ENCODE measurements around the gene ERG. TPM values are rescaled to one million over a fixed set of nuclear protein-coding genes. Genes with fewer than 3 reads are reported as not detected.

The ERG gene
- total RNA-seq, 2 donors from 2014 or later = 0.07 TPM; not detected in 1

GRCh38 chr21:38385427-38386175 is 112.7 kb downstream of the ERG start:
- Mint-ChIP-seq H3K27ac (no peak overlapping the region), H3K4me1 (ENCODE audit: low read depth) (peaks cover 11% of the 10 kb centered on the region), H3K36me3 (ENCODE audit: insufficient read depth in 2 of 2) (no peaks in the 10 kb centered on the region), H3K4me3 (no peak overlapping the region), H3K27me3 (ENCODE audit: low read depth) (peaks cover 32% of the 10 kb centered on the region), H3K9me3 (no peaks in the 10 kb centered on the region)
- no peak for DNase-seq
- ATAC-seq (replicated peaks in 1 of 2) = no peak

GRCh38 chr21:38384675-38385426 is 113.4 kb downstream of the ERG start:
- H3K4me3 Mint-ChIP-seq = no peak overlapping the region
- no peaks in the 10 kb centered on the region for H3K36me3 Mint-ChIP-seq (ENCODE audit: insufficient read depth in 2 of 2)
- no peaks in the 10 kb centered on the region for H3K9me3 Mint-ChIP-seq
- ATAC-seq (replicated peaks in 1 of 2) (no peak), DNase-seq (no peak)
- no peak overlapping the region for H3K27ac Mint-ChIP-seq
- H3K4me1 Mint-ChIP-seq (ENCODE audit: low read depth) = peaks cover 11% of the 10 kb centered on the region
- H3K27me3 Mint-ChIP-seq (ENCODE audit: low read depth) = peaks cover 32% of the 10 kb centered on the region

GRCh38 chr21:38384238-38384560 is 114.1 kb downstream of the ERG start:
- ATAC-seq (replicated peaks in 1 of 2) = no peak
- Mint-ChIP-seq H3K36me3 (ENCODE audit: insufficient read depth in 2 of 2) (no peaks in the 10 kb centered on the region), H3K27me3 (ENCODE audit: low read depth) (peaks cover 32% of the 10 kb centered on the region), H3K27ac (no peak overlapping the region), H3K9me3 (no peaks in the 10 kb centered on the region), H3K4me3 (no peak overlapping the region), H3K4me1 (ENCODE audit: low read depth) (peaks cover 11% of the 10 kb centered on the region)
- no peak for DNase-seq

GRCh38 chr21:38383411-38384237 is 114.7 kb downstream of the ERG start:
- H3K36me3 Mint-ChIP-seq (ENCODE audit: insufficient read depth in 2 of 2) = no peaks in the 10 kb centered on the region
- peaks cover 32% of the 10 kb centered on the region for H3K27me3 Mint-ChIP-seq (ENCODE audit: low read depth)
- ATAC-seq (replicated peaks in 1 of 2) (no peak), DNase-seq (no peak)
- no peaks in the 10 kb centered on the region for H3K9me3 Mint-ChIP-seq
- H3K4me3 Mint-ChIP-seq = no peak overlapping the region
- peaks cover 11% of the 10 kb centered on the region for H3K4me1 Mint-ChIP-seq (ENCODE audit: low read depth)
- no peak overlapping the region for H3K27ac Mint-ChIP-seq

- ATAC-seq (replicated peaks in 1 of 2) = no peak
Observed at GRCh38 chr21:38380481-38381137, 117.7 kb downstream of the ERG start.

GRCh38 chr21:38379147-38379546 is 119.1 kb downstream of the ERG start:
- ATAC-seq (replicated peaks in 1 of 2) (no peak), DNase-seq (no peak)
- Mint-ChIP-seq H3K9me3 (peaks cover 0 to 2% of the 10 kb centered on the region in 2 donors), H3K36me3 (ENCODE audit: insufficient read depth in 2 of 2) (peaks cover 0 to 2% of the 10 kb centered on the region in 2 donors), H3K4me1 (ENCODE audit: low read depth) (peaks cover 5% of the 10 kb centered on the region), H3K27me3 (ENCODE audit: low read depth) (peaks cover 29% of the 10 kb centered on the region), H3K27ac (no peak overlapping the region), H3K4me3 (no peak overlapping the region)

More at GRCh38 chr21:38380481-38381137, 117.7 kb downstream of the ERG start:
- H3K27ac Mint-ChIP-seq = no peak overlapping the region
- no peaks in the 10 kb centered on the region for H3K36me3 Mint-ChIP-seq (ENCODE audit: insufficient read depth in 2 of 2)
- H3K4me3 Mint-ChIP-seq = no peak overlapping the region
- H3K4me1 Mint-ChIP-seq (ENCODE audit: low read depth) = peaks cover 5% of the 10 kb centered on the region
- peaks cover 37% of the 10 kb centered on the region for H3K27me3 Mint-ChIP-seq (ENCODE audit: low read depth)
- H3K9me3 Mint-ChIP-seq = no peaks in the 10 kb centered on the region
- DNase-seq = no peak

- no peak overlapping the region for H3K27ac Mint-ChIP-seq
- H3K4me1 Mint-ChIP-seq (ENCODE audit: low read depth) = peaks cover 5% of the 10 kb centered on the region
- peaks cover 0 to 2% of the 10 kb centered on the region in 2 donors for H3K9me3 Mint-ChIP-seq
- H3K36me3 Mint-ChIP-seq (ENCODE audit: insufficient read depth in 2 of 2) = peaks cover 0 to 6% of the 10 kb centered on the region in 2 donors
- DNase-seq = no peak
- H3K27me3 Mint-ChIP-seq (ENCODE audit: low read depth) = peaks cover 21% of the 10 kb centered on the region
- no peak overlapping the region for H3K4me3 Mint-ChIP-seq
- ATAC-seq (replicated peaks in 1 of 2) = no peak
Observed at GRCh38 chr21:38377165-38378088, 120.8 kb downstream of the ERG start.

- H3K9me3 Mint-ChIP-seq = peaks cover 0 to 2% of the 10 kb centered on the region in 2 donors
- no peak for DNase-seq
Observed at GRCh38 chr21:38376693-38377092, 121.6 kb downstream of the ERG start.

GRCh38 chr21:38376235-38376634 is 122.0 kb downstream of the ERG start:
- H3K36me3 Mint-ChIP-seq (ENCODE audit: insufficient read depth in 2 of 2) = peaks cover 0 to 6% of the 10 kb centered on the region in 2 donors
- ATAC-seq (replicated peaks in 1 of 2) (no peak), DNase-seq (no peak)
- H3K27me3 Mint-ChIP-seq (ENCODE audit: low read depth) = peaks cover 21% of the 10 kb centered on the region
- H3K27ac Mint-ChIP-seq = no peak overlapping the region
- peaks cover 5% of the 10 kb centered on the region for H3K4me1 Mint-ChIP-seq (ENCODE audit: low read depth)
- H3K4me3 Mint-ChIP-seq = peak overlapping the region in 1 of 2 donors; percentile 49
- peaks cover 0 to 2% of the 10 kb centered on the region in 2 donors for H3K9me3 Mint-ChIP-seq

More at GRCh38 chr21:38376693-38377092, 121.6 kb downstream of the ERG start:
- no peak overlapping the region for H3K27ac Mint-ChIP-seq
- H3K36me3 Mint-ChIP-seq (ENCODE audit: insufficient read depth in 2 of 2) = peaks cover 0 to 6% of the 10 kb centered on the region in 2 donors
- H3K27me3 Mint-ChIP-seq (ENCODE audit: low read depth) = peaks cover 21% of the 10 kb centered on the region
- ATAC-seq (replicated peaks in 1 of 2) = no peak
- H3K4me1 Mint-ChIP-seq (ENCODE audit: low read depth) = peaks cover 5% of the 10 kb centered on the region
- peak overlapping the region in 1 of 2 donors; percentile 49 for H3K4me3 Mint-ChIP-seq

GRCh38 chr21:38367646-38368045 is 130.6 kb downstream of the ERG start:
- ATAC-seq (replicated peaks in 1 of 2) (no peak), DNase-seq (no peak)
- Mint-ChIP-seq H3K36me3 (ENCODE audit: insufficient read depth in 2 of 2) (no peaks in the 10 kb centered on the region), H3K27me3 (ENCODE audit: low read depth) (peaks cover under 1% of the 10 kb centered on the region), H3K27ac (no peak overlapping the region), H3K4me3 (no peak overlapping the region), H3K9me3 (no peaks in the 10 kb centered on the region), H3K4me1 (ENCODE audit: low read depth) (no peaks in the 10 kb centered on the region)

- Mint-ChIP-seq H3K9me3 (no peaks in the 10 kb centered on the region), H3K27ac (no peak overlapping the region)
- DNase-seq = no peak
Observed at GRCh38 chr21:38365521-38365920, 132.8 kb downstream of the ERG start.

GRCh38 chr21:38363693-38364092 is 134.6 kb downstream of the ERG start:
- Mint-ChIP-seq H3K9me3 (no peaks in the 10 kb centered on the region), H3K4me1 (ENCODE audit: low read depth) (no peaks in the 10 kb centered on the region), H3K27me3 (ENCODE audit: low read depth) (peaks cover 9% of the 10 kb centered on the region), H3K4me3 (no peak overlapping the region), H3K27ac (no peak overlapping the region), H3K36me3 (ENCODE audit: insufficient read depth in 2 of 2) (no peaks in the 10 kb centered on the region)
- ATAC-seq (replicated peaks in 1 of 2) (no peak), DNase-seq (no peak)

More at GRCh38 chr21:38365521-38365920, 132.8 kb downstream of the ERG start:
- Mint-ChIP-seq H3K4me1 (ENCODE audit: low read depth) (no peaks in the 10 kb centered on the region), H3K36me3 (ENCODE audit: insufficient read depth in 2 of 2) (no peaks in the 10 kb centered on the region), H3K4me3 (no peak overlapping the region), H3K27me3 (ENCODE audit: low read depth) (peaks cover 9% of the 10 kb centered on the region)
- ATAC-seq (replicated peaks in 1 of 2) = no peak

Data from activated T-cell treated with anti-CD3 and anti-CD28 coated beads, Interleukin-2, amount 50 U/mL, for 72 hours (primary cell).